Esophagus muscularis mucosa (tissue), 2 donors: ENCODE results near the gene BRD3OS.

ENCODE experiments used
- POLR2A ChIP-seq: fragments of 450-650 bp; IDR thresholded peaks from one replicate; pipeline ENCODE4 v1.6.1; 2017; ENCODE audit warnings: antibody characterized with exemption, moderate library complexity, mild to moderate bottlenecking, low read depth
- POLR2AphosphoS5 ChIP-seq, 2 donors: sonication (generic); formaldehyde crosslinking; IDR thresholded peaks; one replicate each; pipeline ENCODE4 v1.6.1; 2017; ENCODE audit warnings: antibody characterized with exemption in 2 of 2

GRCh38 chr9:134010310-134011173, 14.7 kb upstream of the BRD3OS start:
- TF ChIP-seq POLR2AphosphoS5 (IDR thresholded peaks at IDR 0.05) (no peak), POLR2A (no peak)
